Measurements from ENCODE around the gene RNF157. TPM values are rescaled to one million over a fixed set of nuclear protein-coding genes. Genes with fewer than 3 reads are reported as not detected.

Gene RNF157
- total and polyA plus RNA-seq, 2 of the 13 experiments (the other 11 are each of a cell fraction or from before 2014, with no cell fraction given) = 0.44 to 1.5 TPM

DNA sequence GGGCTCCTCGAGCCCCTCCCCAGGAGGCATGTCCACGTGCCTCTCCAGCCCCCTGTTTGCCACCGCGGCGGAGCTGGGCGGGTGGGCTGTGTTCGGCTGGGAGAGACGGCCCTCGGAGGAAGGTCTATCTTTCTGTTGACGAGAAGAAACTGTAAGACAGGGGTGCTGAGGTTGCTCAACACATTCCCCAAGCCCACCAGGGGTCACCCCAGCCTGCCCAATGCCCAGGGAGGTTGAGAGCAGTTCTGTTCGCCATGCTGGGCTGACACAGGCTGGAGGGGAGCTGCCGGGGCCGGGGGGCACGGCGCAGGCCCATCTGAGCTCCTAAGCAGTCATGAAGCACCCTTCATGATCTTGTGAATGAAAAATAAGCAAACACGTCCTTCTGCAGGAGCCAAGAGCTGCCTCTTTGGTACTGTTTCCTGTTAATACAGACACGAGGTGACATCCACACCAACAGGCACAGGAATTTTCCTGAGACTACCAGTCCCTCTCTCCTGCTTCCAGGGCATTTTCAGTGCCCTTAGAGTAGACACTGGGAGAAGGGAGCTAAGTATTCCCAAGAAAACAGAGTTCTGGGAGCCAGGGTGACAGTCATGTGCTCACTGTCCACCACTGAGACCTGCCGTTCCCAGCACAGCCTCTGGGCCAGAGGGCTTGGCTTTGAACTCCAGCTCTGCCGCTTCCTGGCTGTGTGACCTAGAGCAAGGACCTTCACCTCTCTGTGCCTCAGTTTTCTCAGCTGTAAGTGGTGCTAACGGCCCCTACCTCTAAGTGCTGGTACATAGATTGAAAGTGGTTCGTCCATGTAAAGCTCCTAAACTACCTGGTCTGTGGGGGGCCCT, 34.0 kb upstream of the RNF157 start (continued):
- TF ChIP-seq, protein P1, sequence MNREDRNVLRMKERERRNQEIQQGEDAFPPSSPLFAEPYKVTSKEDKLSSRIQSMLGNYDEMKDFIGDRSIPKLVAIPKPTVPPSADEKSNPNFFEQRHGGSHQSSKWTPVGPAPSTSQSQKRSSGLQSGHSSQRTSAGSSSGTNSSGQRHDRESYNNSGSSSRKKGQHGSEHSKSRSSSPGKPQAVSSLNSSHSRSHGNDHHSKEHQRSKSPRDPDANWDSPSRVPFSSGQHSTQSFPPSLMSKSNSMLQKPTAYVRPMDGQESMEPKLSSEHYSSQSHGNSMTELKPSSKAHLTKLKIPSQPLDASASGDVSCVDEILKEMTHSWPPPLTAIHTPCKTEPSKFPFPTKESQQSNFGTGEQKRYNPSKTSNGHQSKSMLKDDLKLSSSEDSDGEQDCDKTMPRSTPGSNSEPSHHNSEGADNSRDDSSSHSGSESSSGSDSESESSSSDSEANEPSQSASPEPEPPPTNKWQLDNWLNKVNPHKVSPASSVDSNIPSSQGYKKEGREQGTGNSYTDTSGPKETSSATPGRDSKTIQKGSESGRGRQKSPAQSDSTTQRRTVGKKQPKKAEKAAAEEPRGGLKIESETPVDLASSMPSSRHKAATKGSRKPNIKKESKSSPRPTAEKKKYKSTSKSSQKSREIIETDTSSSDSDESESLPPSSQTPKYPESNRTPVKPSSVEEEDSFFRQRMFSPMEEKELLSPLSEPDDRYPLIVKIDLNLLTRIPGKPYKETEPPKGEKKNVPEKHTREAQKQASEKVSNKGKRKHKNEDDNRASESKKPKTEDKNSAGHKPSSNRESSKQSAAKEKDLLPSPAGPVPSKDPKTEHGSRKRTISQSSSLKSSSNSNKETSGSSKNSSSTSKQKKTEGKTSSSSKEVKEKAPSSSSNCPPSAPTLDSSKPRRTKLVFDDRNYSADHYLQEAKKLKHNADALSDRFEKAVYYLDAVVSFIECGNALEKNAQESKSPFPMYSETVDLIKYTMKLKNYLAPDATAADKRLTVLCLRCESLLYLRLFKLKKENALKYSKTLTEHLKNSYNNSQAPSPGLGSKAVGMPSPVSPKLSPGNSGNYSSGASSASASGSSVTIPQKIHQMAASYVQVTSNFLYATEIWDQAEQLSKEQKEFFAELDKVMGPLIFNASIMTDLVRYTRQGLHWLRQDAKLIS (CRISPR knock-in tag; IDR thresholded peaks at IDR 0.05) = no peak

DNA sequence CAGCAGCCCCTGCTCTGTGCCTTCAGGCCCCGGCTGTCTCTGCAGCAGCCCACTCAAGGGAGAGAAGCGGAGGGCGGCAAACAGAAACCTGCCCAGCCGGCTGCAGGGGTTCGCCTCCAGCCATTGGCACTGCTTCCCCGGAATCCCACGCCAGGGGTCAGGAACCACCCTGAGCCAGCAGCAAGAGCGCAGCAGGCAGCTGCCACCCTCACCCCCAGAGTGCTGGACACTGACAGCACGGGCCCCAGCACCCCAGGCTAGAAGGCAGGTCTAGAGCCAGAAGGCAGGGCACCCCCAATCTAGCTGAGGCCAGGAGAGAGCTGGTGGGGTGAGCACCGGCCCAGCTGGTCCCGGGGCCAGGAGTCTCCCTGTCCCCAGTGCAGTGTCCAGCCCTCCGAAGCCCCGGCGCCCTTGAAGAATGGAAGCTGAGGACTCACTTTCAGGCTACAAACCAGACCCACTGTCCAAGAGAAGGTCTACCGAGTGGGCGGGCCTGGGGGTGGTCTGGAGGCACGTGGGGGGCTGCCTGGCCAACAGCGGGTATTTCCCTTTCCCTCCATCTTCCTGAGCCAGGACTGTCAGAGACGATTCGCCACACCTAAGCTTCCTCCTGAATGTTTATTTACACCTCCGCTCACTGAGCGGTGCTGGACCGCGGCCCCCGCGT, 33.3 kb upstream of the RNF157 start:
- peak; percentile 10 for ATAC-seq
- Histone ChIP-seq H2AFZ (ENCODE audit: low read length) (no peak overlapping the region), H3K4me1 (ENCODE audit: insufficient read depth, low read length) (peaks cover 22% of the 10 kb centered on the region), H3K79me2 (ENCODE audit: insufficient read depth, low read length) (peaks cover 7% of the 10 kb centered on the region), H3K9ac (ENCODE audit: insufficient read depth, low read depth, low read length) (no peak overlapping the region), H3K36me3 (replicated peaks in 1 of 2; ENCODE audit: control insufficient read depth in 1 of 2, insufficient read depth in 2 of 2, low read length in 2 of 2) (peaks cover 6 to 12% of the 10 kb centered on the region in 2 experiments; a peak in 3 of 5 replicates), H3K4me3 (replicated peaks in 1 of 3; ENCODE audit: insufficient read depth in 1 of 3, low read depth in 2 of 3, low read length in 3 of 3) (no peak overlapping the region), H3K9me3 (ENCODE audit: low read length) (no peaks in the 10 kb centered on the region), H3K27ac (ENCODE audit: extremely low read length, insufficient read depth, low read length) (no peak overlapping the region), H4K20me1 (ENCODE audit: insufficient read depth, low read length) (no peaks in the 10 kb centered on the region; the same call in 1 of the 2 replicates), H3K27me3 (ENCODE audit: control insufficient read depth in 1 of 2, insufficient read depth in 2 of 2, low read length in 2 of 2) (no peaks in the 10 kb centered on the region), H3K4me2 (ENCODE audit: low read depth, low read length) (no peak overlapping the region)
- no peak for TF ChIP-seq WIZ (CRISPR knock-in tag; IDR thresholded peaks at IDR 0.05)
- TF ChIP-seq AGO2 (optimal IDR thresholded peaks at IDR 0.05; ENCODE audit: low read depth, low read length) = peak; percentile 70
- TF ChIP-seq, protein P2, sequence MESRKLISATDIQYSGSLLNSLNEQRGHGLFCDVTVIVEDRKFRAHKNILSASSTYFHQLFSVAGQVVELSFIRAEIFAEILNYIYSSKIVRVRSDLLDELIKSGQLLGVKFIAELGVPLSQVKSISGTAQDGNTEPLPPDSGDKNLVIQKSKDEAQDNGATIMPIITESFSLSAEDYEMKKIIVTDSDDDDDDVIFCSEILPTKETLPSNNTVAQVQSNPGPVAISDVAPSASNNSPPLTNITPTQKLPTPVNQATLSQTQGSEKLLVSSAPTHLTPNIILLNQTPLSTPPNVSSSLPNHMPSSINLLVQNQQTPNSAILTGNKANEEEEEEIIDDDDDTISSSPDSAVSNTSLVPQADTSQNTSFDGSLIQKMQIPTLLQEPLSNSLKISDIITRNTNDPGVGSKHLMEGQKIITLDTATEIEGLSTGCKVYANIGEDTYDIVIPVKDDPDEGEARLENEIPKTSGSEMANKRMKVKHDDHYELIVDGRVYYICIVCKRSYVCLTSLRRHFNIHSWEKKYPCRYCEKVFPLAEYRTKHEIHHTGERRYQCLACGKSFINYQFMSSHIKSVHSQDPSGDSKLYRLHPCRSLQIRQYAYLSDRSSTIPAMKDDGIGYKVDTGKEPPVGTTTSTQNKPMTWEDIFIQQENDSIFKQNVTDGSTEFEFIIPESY (CRISPR knock-in tag; IDR thresholded peaks at IDR 0.05) = peak; percentile 50; the same call in 1 of the 2 replicates
- TF ChIP-seq POLR2AphosphoS2 (IDR thresholded peaks at IDR 0.05; ENCODE audit: low read depth, low read length) = 0 out of 2 replicates have a peak, but pooled peaks have one; percentile 7
- TF ChIP-seq RORA (CRISPR knock-in tag; IDR thresholded peaks at IDR 0.05) = no peak
- TF ChIP-seq RARG (CRISPR knock-in tag; IDR thresholded peaks at IDR 0.05; ENCODE audit: low read depth) = no peak
- peak; percentile 18 for TF ChIP-seq HNRNPLL (IDR thresholded peaks at IDR 0.05; ENCODE audit: low read depth, low read length, poor library complexity, severe bottlenecking)
- CTCF ChIA-PET (ENCODE audit: low intra/inter-chr PET ratio, low total read pairs) = no interaction called here
- no peak for DNase-seq (ENCODE audit: low spot score)
- intact Hi-C loops (cut with micrococcal nuclease; ENCODE audit: unreplicated experiment) (loop anchor here (10.0 kb wide), 1 partner anchor 89 kb away; no protein-coding TSS in a partner anchor), in situ Hi-C loops (cut with HindIII; ENCODE audit: extremely low pct_ligation_motif_present, low pct_unique_long_range_greater_than_20kb) (no loop called here)
- WGBS (ENCODE audit: low lambda C conversion rate) = 77% methylated on average over 25 of the region's 26 CpGs
- BruUV-seq (replicated peaks) = no TSS peak
- POLR2A ChIA-PET = interaction anchor here (1.4 to 1.5 kb wide), 2 partner anchors 9 to 14 kb away, joined by 6 to 10 read pairs; partner anchors contain the start of gene UBALD2
- no peak for FAIRE-seq
